ENCODE measurements around the gene CHKA.

Gene CHKA

GRCh38 chr11:68028802-68029545 lies 92.2 kb downstream of the CHKA start:
- DNase-seq: no peak

DNA sequence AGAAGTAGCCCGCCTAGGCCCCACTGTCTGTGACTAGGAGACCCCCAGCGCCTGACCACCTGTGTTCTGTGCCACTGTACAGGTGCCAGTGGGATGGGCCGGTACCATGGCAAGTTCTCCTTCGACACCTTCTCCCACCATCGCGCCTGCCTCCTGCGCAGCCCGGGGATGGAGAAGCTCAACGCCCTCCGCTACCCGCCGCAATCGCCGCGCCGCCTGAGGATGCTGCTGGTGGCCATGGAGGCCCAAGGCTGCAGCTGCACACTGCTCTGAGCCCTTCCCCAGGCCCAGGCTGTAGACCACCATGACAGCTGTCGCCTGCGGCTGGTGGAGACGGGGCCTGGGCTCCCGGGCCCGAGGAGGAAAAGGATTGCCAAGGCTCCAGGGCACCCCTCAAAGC lies 93.5 kb downstream of the CHKA start:
- DNase-seq: no peak

DNA sequence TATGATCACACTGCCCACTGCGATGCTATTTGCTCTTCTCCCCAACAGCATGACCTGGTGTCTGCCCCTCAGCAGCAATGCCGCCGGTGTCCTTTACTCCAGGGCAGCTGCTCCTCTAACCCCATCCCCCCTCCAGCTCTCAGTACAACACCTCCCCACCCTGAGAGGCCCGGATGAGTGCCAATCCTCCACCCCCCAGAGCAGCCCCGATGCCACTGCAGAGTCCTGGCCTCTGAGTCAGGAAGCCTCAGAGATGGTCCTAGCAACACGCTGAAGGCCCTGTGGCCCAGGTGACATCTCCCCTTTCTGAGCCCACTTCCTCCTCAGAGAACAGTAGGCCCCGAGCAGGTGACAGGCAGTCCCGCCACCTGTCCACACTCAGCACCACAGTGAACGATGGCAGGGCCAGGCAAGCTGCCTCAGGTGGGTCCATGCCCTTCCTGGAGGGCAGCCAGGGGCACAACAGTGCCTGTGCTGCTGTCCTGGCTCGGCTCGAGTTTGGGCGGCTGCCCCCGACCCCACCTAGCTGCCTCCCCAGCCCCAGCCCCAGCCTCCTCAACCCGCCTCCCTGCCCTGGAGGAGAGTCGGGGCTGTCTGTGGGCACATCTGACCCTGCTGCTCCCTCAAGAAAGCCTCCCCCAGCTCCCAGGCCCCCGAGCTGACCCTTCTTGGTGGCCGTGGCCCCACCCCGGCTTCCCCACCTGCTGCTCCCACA lies 94.6 kb downstream of the CHKA start:
- no peak for DNase-seq

GRCh38 chr11:68025047-68025446 lies 96.1 kb downstream of the CHKA start:
- DNase-seq: no peak

GRCh38 chr11:68024508-68024907 lies 96.7 kb downstream of the CHKA start:
- no peak for DNase-seq

DNA sequence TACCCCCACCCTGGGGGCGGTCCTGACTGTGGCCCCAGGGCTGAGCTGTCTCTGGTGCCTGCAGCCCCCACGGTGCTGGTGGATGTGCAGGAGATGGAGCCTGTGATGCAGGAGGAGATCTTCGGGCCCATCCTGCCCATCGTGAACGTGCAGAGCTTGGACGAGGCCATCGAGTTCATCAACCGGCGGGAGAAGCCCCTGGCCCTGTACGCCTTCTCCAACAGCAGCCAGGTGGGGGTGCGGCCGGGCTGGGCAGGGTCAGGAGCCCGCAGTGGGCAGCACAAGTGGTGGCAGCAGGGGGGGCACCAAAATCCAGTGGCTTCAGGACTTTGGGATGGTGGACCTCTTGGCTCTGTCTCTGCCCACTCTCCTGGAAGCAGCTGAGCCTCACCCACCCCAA lies 98.7 kb downstream of the CHKA start:
- DNase-seq: no peak

DNA sequence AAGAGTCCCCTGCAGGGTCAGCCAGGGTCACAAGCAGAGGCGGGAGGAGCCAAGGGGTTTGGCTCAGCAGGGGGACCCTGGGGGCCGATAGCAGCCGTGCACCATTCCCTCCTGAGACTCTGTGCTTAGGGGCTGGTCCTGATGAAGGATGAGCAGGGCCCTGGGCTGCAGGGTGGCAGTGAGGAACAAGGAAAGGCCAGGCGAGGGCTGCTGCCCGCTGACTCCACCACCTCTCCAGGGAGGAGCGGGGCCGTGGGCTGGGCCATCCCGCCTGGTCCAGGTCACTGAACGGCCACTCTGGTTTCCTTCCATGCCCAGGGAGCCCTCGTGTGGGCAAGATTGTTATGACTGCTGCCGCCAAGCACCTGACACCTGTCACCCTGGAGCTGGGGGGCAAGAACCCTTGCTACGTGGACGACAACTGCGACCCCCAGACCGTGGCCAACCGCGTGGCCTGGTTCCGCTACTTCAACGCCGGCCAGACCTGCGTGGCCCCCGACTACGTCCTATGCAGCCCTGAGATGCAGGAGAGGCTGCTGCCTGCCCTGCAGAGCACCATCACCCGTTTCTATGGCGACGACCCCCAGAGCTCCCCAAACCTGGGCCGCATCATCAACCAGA lies 99.9 kb downstream of the CHKA start:
- DNase-seq: no peak

DNA sequence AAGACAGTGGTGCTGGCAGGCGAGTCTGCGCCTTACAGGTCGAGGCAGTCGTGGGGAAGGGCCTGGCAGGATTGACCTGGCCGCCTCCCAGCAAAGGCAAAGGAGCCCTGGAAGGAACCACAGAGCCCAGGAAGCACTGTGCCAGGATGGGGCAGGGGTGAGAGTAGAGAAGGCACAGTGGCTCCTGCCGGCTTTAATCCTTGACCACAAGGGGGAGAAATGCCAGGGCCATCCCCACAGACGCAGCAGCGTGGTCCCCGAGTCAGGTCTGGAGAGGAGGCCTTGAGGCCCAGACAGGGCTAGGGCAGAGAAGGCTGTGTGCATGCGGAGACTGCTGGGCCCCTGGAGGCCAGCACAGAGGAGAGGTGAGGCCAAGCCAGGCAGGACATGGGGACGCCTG lies 100.6 kb downstream of the CHKA start:
- no peak for DNase-seq

DNA sequence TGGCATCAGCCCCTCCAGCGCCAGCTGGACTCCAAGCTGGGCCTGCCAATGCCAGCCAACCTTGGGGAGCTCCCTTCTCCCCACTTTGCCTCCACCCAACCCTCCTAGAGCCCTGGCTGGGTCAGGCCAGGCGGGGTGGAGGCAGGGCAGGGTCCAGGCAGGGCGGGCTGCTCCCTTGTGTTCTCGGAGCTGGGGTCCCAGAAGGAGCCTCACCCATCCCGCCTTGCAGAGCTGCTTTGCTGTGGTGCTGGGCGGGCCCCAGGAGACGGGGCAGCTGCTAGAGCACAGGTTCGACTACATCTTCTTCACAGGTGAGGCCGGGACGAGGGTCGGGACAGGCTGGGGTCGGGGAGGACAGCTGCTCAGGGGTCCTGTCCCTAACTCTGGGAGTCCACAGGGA lies 101.7 kb downstream of the CHKA start:
- DNase-seq: no peak

DNA sequence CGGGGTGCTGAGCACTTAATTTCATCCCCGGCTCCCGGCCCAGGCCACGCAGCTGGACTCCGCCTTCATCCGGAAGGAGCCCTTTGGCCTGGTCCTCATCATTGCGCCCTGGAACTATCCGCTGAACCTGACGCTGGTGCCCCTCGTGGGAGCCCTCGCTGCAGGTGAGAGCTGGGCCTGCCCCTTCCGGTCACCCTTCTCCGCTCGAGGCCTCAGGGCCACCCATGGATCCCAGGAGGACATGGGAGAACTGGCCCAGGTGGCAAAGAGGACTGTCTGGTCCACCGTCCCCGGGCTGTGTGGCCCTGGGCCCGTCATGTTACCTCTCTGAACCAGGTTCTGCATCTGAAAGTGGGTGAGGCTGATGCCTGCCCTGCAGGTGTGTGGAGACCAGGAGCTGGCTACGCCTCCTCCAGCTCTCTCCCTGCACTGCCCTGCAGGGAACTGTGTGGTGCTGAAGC lies 102.4 kb downstream of the CHKA start:
- no peak for DNase-seq

DNA sequence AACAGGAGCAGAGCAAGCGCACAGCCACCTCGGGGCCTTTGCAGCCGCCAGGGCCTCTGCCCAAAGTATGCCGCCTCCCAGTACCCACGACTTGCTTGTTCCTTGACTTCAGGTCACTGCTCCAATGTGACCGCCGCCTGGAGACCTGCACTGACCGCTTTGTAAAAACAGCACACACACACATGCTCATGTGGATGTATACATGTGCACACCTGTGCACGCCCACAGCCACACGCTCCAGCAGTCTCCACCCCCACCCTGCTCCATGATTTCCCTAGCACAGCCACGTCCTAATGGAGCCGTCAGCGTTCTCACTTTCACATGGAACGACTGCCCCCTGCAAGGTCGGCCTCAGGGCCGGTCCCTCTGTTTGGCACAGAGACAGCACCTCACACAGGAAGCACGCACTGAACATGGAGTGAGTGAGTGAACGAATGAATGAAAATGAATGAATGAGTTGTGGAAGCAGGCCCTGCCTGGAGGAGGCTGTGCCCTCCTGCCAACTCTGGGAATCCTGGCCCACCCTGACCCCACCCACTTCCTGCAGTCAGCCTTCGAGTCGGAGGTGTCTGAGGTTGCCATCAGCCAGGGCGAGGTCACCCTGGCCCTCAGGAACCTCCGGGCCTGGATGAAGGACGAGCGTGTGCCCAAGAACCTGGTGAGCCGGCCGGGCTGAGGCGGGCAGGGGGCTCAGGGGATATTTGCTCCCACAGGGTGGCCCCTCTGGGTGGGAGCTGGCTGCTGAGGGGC lies 103.0 kb downstream of the CHKA start:
- DNase-seq: no peak

GRCh38 chr11:68016904-68017817 lies 104.0 kb downstream of the CHKA start:
- DNase-seq: no peak

DNA sequence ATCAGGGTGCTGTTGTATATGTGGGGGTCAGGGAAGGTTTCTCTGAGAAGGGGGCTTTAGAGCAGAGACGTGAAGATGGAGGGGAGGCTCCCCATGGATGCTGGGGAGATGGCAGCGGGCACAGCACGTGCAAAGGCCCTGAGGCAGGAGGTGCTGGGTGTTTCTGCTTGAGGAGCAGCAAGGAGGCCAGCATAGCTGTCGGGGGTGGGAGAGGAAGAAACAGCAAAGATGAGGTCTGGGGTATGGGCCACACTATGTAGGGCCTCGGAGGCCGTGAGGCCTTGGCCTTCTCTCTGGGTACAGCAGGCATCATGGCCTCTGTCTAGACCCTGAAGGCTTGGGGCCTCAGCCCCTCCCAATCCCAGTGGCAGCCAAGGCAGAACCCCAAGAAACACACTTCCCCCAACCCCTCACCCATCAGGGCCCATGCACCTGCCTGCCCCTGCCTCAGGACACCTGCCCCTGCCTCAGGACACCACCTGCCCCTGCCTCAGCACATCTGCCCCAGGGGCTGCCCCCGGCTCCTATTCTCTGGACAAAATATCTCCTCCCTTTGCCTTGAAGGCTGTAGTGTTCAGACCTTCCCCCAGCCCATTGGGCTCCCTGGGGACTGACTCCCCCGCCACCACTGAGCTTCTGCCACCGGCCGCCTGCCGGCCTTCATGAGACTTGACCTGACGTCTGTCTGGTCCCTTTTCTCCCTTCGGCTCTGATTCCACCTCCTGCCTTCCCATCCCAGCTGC lies 104.9 kb downstream of the CHKA start:
- no peak for DNase-seq

GRCh38 chr11:68015467-68015866 lies 105.7 kb downstream of the CHKA start:
- DNase-seq: no peak

DNA sequence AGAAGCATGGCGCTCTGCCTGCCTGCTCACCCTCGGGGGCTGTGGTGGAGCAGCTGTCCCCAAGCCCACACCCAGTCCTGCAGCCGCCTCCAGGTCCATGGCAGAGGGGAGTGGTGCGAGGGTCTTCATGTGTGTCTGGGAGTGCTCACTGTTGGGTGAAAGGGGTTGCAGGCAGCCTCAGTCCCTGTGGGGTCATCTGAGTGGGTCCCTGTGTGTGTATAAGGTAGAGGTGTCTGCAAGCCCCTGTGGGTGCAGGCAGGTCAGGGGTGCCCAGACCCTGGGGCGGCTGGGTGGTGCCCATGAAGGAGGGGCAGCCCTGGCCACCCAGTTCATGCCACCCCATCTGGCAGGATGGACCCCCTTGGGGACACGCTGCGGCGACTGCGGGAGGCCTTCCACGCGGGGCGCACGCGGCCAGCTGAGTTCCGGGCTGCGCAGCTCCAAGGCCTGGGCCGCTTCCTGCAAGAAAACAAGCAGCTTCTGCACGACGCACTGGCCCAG lies 106.2 kb downstream of the CHKA start:
- no peak for DNase-seq

DNA sequence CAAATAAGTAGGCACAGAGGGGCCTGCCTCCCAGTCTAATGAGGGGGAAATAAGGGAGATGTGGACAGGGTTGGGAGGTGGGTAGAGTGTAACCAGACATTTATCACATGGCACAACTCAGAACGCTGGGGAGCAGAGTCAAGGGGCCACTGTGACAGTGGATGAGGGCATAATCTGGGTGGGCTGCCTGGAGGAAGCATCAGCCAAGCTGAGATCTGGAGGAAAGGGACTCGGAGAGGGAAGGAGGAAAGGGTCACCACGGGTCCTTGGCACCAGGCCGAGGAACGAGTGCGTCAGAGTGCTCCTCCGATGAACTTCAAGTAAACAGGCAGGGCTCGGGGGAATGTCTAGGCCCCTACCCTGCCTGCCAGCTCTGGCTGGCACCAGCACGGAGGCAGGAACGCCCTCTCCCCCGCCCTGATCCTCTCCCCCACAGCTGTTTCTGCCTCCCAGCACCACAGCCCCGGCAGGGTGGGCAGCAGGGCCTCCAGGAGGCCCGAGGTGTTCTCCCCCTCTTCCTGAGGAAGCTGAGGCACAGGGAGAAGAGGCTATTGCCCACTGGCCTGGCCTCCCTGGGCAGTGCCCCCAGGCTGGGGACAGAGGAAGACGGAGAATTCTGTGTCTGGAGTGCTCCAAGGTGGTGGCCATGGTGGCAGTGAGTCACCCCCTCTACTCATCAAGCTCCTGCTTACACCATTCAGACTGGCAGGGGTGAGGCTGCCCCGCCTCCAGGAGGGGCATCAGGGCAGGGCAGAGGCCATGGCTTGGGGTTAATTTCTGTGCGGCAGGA lies 106.8 kb downstream of the CHKA start:
- no peak for DNase-seq

- DNase-seq: no peak
These were observed 107.5 kb downstream of the CHKA start for GRCh38 chr11:68013611-68014156.

DNA sequence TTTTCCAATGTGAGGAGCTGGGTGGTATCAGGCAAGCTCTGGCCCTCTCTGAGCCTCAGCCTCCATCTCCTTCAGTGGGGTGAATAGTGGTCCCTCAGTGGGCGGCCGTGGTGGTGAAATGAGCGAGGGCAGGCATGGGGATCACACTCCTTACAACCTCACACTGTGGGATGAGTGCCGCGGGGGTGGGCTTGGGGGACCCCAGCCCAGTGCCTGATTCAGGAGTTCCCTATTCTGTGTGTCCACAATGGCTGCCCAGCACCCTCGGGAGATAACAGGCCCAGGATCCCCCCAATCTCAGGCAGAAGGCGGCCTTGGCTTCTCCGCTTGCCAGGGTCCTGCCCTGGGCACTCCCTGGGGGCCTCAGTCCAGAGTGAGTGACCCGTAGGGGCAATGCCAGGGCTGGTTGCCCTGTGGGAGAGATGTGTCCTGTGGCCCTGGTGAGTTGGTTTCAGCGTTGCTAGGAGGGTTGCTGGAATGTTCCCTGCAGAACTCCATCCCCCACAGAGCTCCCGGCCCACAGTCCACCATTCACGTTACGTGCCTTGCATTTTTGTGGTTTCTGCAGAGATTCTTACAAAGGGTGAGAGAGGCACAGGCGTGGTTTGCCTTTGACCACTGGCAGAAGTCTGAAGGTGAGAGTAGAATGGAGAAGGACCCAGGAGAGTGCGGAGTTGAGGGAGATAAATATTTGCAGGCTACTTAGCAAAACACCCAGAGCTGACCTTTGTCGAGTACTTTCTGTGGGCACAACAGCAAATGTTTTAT lies 108.2 kb downstream of the CHKA start:
- DNase-seq: no peak

All from NCI-H2171 (cell line).